ENCODE data around the gene PIWIL4.

PIWIL4 gene

DNA sequence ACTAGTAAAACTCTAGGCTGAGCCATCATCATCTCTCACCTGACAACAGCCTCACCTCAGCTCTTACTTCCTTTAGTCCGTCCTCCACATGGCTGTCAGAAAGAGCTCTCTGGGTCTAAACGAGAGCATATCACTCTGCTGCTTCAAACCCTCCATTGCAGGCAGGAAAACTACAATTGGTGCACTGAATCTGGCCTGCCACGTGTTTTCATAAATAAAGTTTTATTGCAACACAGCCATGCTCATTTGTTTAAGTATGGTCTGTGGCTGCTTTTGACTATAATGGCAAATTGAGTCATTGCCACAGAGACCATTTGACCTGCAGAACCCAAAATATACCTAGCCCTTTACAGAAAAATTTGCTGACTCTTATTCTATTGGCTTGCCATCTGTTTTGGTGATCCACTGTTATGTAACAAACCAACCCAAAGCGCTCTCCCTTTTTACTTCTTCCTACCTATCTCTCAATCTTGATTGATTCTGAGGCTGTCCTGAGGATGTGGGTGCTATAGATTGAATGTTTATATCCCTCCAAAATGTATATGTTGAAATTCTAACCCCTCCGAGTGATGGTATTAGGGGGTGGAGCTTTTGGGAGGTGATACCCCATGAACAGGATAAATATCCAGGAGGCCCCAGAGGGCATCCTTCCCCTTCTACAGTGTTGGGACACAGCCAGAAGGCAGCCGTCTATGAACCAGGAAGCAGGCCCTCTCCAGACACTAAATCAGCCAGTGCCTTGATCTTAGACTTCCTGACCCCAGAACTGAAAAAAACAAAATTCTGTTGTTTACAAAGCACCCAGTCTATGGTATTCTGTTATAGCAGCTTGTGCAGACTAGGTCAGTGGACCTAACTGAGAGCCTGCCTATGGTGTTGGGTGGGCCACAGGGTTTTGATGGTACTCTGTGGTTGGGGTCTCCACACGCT, 99.9 kb downstream of the PIWIL4 start:
- DNase-seq, result no peak

DNA sequence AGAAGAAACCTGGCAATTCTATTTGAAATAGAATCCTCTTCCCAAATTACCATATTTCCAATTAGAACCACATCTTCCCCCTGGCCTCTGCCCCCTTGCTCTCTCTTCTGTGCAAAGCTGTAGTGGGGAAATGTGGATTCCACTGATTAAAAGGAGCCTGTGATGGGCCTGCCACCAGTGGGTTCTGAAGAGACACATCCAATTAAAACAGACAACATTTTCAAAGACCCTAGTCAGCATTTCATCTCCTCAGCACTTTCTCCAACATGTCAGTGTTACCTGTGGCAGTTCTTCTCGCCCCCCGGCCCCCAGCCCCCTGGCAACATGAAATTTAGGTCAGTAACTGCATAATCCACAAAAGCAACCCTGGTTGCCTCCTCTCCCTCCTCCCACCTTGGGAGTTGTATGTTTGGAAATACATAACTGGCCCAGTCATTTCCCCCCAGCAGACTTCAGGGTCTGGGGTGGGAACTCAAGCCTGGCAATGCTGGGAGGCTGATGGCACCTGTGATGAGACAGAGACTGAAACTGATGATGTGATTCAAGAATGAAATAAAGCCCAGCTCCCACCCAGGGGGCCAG, 101.1 kb downstream of the PIWIL4 start:
- DNase-seq, result no peak

DNA sequence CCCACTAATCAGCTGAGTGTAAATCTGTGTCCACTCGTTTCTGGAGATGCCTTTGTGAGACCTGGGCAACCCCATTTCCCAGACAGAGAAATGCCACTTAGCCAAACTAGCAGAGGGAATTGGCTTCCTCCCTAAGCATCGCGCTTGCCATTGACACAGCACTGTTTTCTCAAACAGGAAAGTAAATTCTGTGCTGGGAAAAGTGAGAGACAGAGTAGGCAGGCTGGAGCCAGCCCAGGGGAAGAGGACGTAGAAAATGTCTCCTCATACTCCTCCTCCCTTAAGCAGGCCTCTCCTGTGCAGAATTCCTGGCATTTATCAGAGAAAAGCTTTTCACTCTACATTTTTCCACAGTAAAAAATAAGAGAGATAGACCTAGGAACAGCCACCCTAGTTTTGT, 101.9 kb downstream of the PIWIL4 start:
- DNase-seq, result no peak

All from NCI-H524 treated with DMSO at 0.1 percent for 48 hours (cell line).